ENCODE results near the gene ABCB8.
A peak's percentile ranks its signal among the peaks of the same experiment; 100 is the strongest.

Gene ABCB8

GRCh38 chr7:151064454-151064853 is 36.2 kb downstream of the ABCB8 start:
- peaks cover 22% of the 10 kb centered on the region for H3K36me3 Mint-ChIP-seq (ENCODE audit: low read depth)
- no peak overlapping the region for H3K4me3 Mint-ChIP-seq
- H3K9me3 Mint-ChIP-seq, result no peaks in the 10 kb centered on the region
- no peak for TF ChIP-seq CTCF (IDR thresholded peaks at IDR 0.05; ENCODE audit: unreplicated experiment in 3 of 3)
- H3K27ac Mint-ChIP-seq, result no peak overlapping the region
- no peaks in the 10 kb centered on the region for H3K27me3 Mint-ChIP-seq (ENCODE audit: low read depth)
- peaks cover 30% of the 10 kb centered on the region for H3K4me1 Mint-ChIP-seq

- Mint-ChIP-seq H3K4me3 (no peak overlapping the region), H3K27me3 (ENCODE audit: low read depth) (no peaks in the 10 kb centered on the region), H3K9me3 (no peaks in the 10 kb centered on the region), H3K36me3 (ENCODE audit: low read depth) (peaks cover 22% of the 10 kb centered on the region), H3K27ac (no peak overlapping the region), H3K4me1 (peaks cover 30% of the 10 kb centered on the region)
- TF ChIP-seq CTCF (IDR thresholded peaks at IDR 0.05; ENCODE audit: unreplicated experiment in 3 of 3), result no peak
Measured at GRCh38 chr7:151064993-151065392, 36.7 kb downstream of the ABCB8 start.

GRCh38 chr7:151065516-151065915 is 37.3 kb downstream of the ABCB8 start:
- Mint-ChIP-seq H3K9me3 (no peaks in the 10 kb centered on the region), H3K27me3 (ENCODE audit: low read depth) (no peaks in the 10 kb centered on the region), H3K27ac (no peak overlapping the region), H3K36me3 (ENCODE audit: low read depth) (peaks cover 22% of the 10 kb centered on the region), H3K4me3 (no peak overlapping the region), H3K4me1 (peaks cover 30% of the 10 kb centered on the region)
- no peak for TF ChIP-seq CTCF (IDR thresholded peaks at IDR 0.05; ENCODE audit: unreplicated experiment in 3 of 3)

GRCh38 chr7:151066273-151066974 is 38.2 kb downstream of the ABCB8 start:
- Mint-ChIP-seq H3K27me3 (ENCODE audit: low read depth) (no peaks in the 10 kb centered on the region), H3K4me3 (no peak overlapping the region), H3K9me3 (no peaks in the 10 kb centered on the region), H3K4me1 (peaks cover 23% of the 10 kb centered on the region), H3K27ac (no peak overlapping the region), H3K36me3 (ENCODE audit: low read depth) (peaks cover 22% of the 10 kb centered on the region)
- TF ChIP-seq CTCF (IDR thresholded peaks at IDR 0.05; ENCODE audit: unreplicated experiment in 3 of 3), result no peak

- H3K4me3 Mint-ChIP-seq, result no peak overlapping the region
- no peaks in the 10 kb centered on the region for H3K27me3 Mint-ChIP-seq (ENCODE audit: low read depth)
- peak overlapping the region in 1 of 3 experiments; percentile 52 for H3K27ac Mint-ChIP-seq
- no peaks in the 10 kb centered on the region for H3K9me3 Mint-ChIP-seq
- TF ChIP-seq CTCF (IDR thresholded peaks at IDR 0.05; ENCODE audit: unreplicated experiment in 3 of 3), result no peak
- peaks cover 30% of the 10 kb centered on the region for H3K36me3 Mint-ChIP-seq (ENCODE audit: low read depth)
- H3K4me1 Mint-ChIP-seq, result peaks cover 14% of the 10 kb centered on the region
Measured at GRCh38 chr7:151068069-151068773, 40.0 kb downstream of the ABCB8 start.
